WTC11 (cell line): ENCODE results near the gene DUOX1. TPM values are rescaled to one million over a fixed set of nuclear protein-coding genes. Genes with fewer than 3 reads are reported as not detected.

Source experiments
- ATAC-seq: fragments of 200-7000 bp; cut with Tn5 transposase; 2 replicates; pipeline ENCODE4 v1.10.0; 2021; ENCODE audit warnings: mild to moderate bottlenecking, moderate library complexity
- CTCF ChIA-PET: fragments of 300-600 bp; sonication (Branson Sonifier 250); formaldehyde crosslinking; loops from one replicate; lab custom pipeline; 2021; ENCODE audit warnings: antibody characterized with exemption; lab: Charles Lee
- POLR2A ChIA-PET: fragments of 350-600 bp; sonication (Branson Sonifier 250); formaldehyde crosslinking; loops from one replicate; lab custom pipeline; 2021; ENCODE audit warnings: antibody characterized with exemption; lab: Charles Lee
- DNase-seq: peaks from one replicate; pipeline ENCODE4 v3.0.0; 2021; ENCODE audit warnings: low spot score
- H3K27ac Mint-ChIP-seq: 2 replicates; pipeline ENCODE4 v1.8.0; 2021; ENCODE audit warnings: mixed read lengths
- H3K27me3 Mint-ChIP-seq: 2 replicates; pipeline ENCODE4 v1.8.0; 2021; ENCODE audit warnings: low read depth, mild to moderate bottlenecking, moderate library complexity, mixed read lengths
- H3K36me3 Mint-ChIP-seq: 2 replicates; pipeline ENCODE4 v1.8.0; 2021; ENCODE audit warnings: mixed read lengths
- H3K4me1 Mint-ChIP-seq: 2 replicates; pipeline ENCODE4 v1.8.0; 2022; ENCODE audit warnings: mixed read lengths
- H3K4me3 Mint-ChIP-seq: 2 replicates; pipeline ENCODE4 v1.8.0; 2021; ENCODE audit warnings: mild to moderate bottlenecking, moderate library complexity, mixed read lengths
- H3K9me3 Mint-ChIP-seq: 2 replicates; pipeline ENCODE4 v1.8.0; 2021; ENCODE audit warnings: mixed read lengths
- ATF2 ChIP-seq: sonication (generic); formaldehyde crosslinking; IDR thresholded peaks from 2 replicates; pipeline ENCODE4 v1.8.1; 2022; ENCODE audit warnings: low read depth, missing genetic modification reagents, borderline replicate concordance
- ELF4 ChIP-seq: sonication (generic); formaldehyde crosslinking; IDR thresholded peaks from 2 replicates; pipeline ENCODE4 v1.8.1; 2022; ENCODE audit warnings: low read depth, mild to moderate bottlenecking, moderate library complexity, missing genetic modification reagents
- FOXJ3 ChIP-seq: sonication (generic); formaldehyde crosslinking; IDR thresholded peaks from 2 replicates; pipeline ENCODE4 v1.9.0; 2021; ENCODE audit warnings: missing genetic modification reagents, mild to moderate bottlenecking, borderline replicate concordance
- FOXP1 ChIP-seq: sonication (generic); formaldehyde crosslinking; IDR thresholded peaks from 2 replicates; pipeline ENCODE4 v1.8.0; 2022; ENCODE audit warnings: missing genetic modification reagents, mild to moderate bottlenecking, moderate library complexity, borderline replicate concordance
- GABPB1 ChIP-seq: sonication (generic); formaldehyde crosslinking; IDR thresholded peaks from 2 replicates; pipeline ENCODE4 v1.8.1; 2023; ENCODE audit warnings: mild to moderate bottlenecking, missing genetic modification reagents
- GRHL2 ChIP-seq: fragments of 250-450 bp; sonication (Bioruptor Pico); IDR thresholded peaks from 2 replicates; pipeline ENCODE4 v1.8.0; 2022; ENCODE audit warnings: mild to moderate bottlenecking, moderate library complexity; ENCODE audit not compliant: insufficient replicate concordance, severe bottlenecking
- HMGA2 ChIP-seq: fragments of 250-450 bp; sonication (Bioruptor Pico); IDR thresholded peaks from 2 replicates; pipeline ENCODE4 v1.4.0; 2021; ENCODE audit warnings: mild to moderate bottlenecking, moderate library complexity
- IRF1 ChIP-seq: sonication (generic); formaldehyde crosslinking; IDR thresholded peaks from 2 replicates; pipeline ENCODE4 v1.8.0; 2023; ENCODE audit warnings: missing genetic modification reagents
- JAZF1 ChIP-seq: fragments of 250-450 bp; sonication (Bioruptor Pico); IDR thresholded peaks from 2 replicates; pipeline ENCODE4 v1.9.0; 2021; ENCODE audit warnings: moderate library complexity, mild to moderate bottlenecking, inconsistent platforms
- MLX ChIP-seq: sonication (generic); formaldehyde crosslinking; IDR thresholded peaks from 2 replicates; pipeline ENCODE4 v1.8.1; 2023; ENCODE audit warnings: mild to moderate bottlenecking, missing genetic modification reagents, moderate library complexity
- NR2C2 ChIP-seq: sonication (generic); formaldehyde crosslinking; IDR thresholded peaks from 2 replicates; pipeline ENCODE4 v1.8.0; 2022; ENCODE audit warnings: mild to moderate bottlenecking, missing genetic modification reagents
- RORB ChIP-seq: fragments of 250-450 bp; sonication (Bioruptor Pico); IDR thresholded peaks from 2 replicates; pipeline ENCODE4 v1.9.0; 2021; ENCODE audit warnings: mild to moderate bottlenecking
- SMAD4 ChIP-seq: sonication (generic); formaldehyde crosslinking; IDR thresholded peaks from 2 replicates; pipeline ENCODE4 v1.8.0; 2022; ENCODE audit warnings: mild to moderate bottlenecking, missing genetic modification reagents
- TCF7 ChIP-seq: sonication (generic); formaldehyde crosslinking; IDR thresholded peaks from 2 replicates; pipeline ENCODE4 v1.8.0; 2022; ENCODE audit warnings: mild to moderate bottlenecking, low read depth, missing genetic modification reagents, moderate library complexity
- ZNF138 ChIP-seq: sonication (generic); formaldehyde crosslinking; conservative IDR thresholded peaks from 2 replicates; pipeline ENCODE4 v1.8.1; 2022; ENCODE audit warnings: mild to moderate bottlenecking, moderate library complexity, missing genetic modification reagents
- ZNF232 ChIP-seq: sonication (generic); formaldehyde crosslinking; IDR thresholded peaks from 2 replicates; pipeline ENCODE4 v1.8.0; 2022; ENCODE audit warnings: mild to moderate bottlenecking, missing genetic modification reagents
- ZSCAN18 ChIP-seq: fragments of 250-450 bp; sonication (Bioruptor Pico); IDR thresholded peaks from 2 replicates; pipeline ENCODE4 v2.1.2; 2022; ENCODE audit warnings: mild to moderate bottlenecking, moderate library complexity
- total RNA-seq: library from RNA; stranded (reverse); gene quantifications from 3 replicates; pipeline ENCODE4 v1.2.3, GENCODE V29; 2021
- TF ChIP-seq, protein P1 (sequence below): sonication (generic); formaldehyde crosslinking; IDR thresholded peaks from 2 replicates; pipeline ENCODE4 v1.8.1; 2023; ENCODE audit warnings: mild to moderate bottlenecking, missing genetic modification reagents, moderate library complexity
- TF ChIP-seq, protein P2 (sequence below): fragments of 250-450 bp; sonication (Bioruptor Pico); IDR thresholded peaks from 2 replicates; pipeline ENCODE4 v1.9.0; 2021; ENCODE audit warnings: mild to moderate bottlenecking, borderline replicate concordance
- TF ChIP-seq, protein P3 (sequence below): sonication (generic); formaldehyde crosslinking; IDR thresholded peaks from 2 replicates; pipeline ENCODE4 v1.8.0; 2022; ENCODE audit warnings: mild to moderate bottlenecking, missing genetic modification reagents
- TF ChIP-seq, protein P4 (sequence below): sonication (generic); formaldehyde crosslinking; IDR thresholded peaks from 2 replicates; pipeline ENCODE4 v1.8.0; 2022; ENCODE audit warnings: mild to moderate bottlenecking, missing genetic modification reagents

DUOX1 gene
- total RNA-seq, 1 experiment from 2014 or later = 1.3 TPM

GRCh38 chr15:45121706-45122417 is 7.9 kb upstream of the DUOX1 start:
- ChIA-PET POLR2A (no interaction called here), CTCF (interaction anchor here (0.8 to 1.1 kb wide), 2 partner anchors 12 to 41 kb away, joined by 3 to 4 read pairs; no protein-coding TSS in a partner anchor)
- H3K27me3 Mint-ChIP-seq = peaks cover 96% of the 10 kb centered on the region
- H3K27ac Mint-ChIP-seq = no peak overlapping the region
- H3K4me3 Mint-ChIP-seq = no peak overlapping the region
- no peaks in the 10 kb centered on the region for H3K36me3 Mint-ChIP-seq
- TF ChIP-seq ZNF138 (CRISPR knock-in tag) (no peak), RORB (no peak), NR2C2 (CRISPR knock-in tag) (no peak), ZSCAN18 (CRISPR knock-in tag) (no peak), IRF1 (CRISPR knock-in tag) (no peak), ZNF232 (CRISPR knock-in tag) (no peak), SMAD4 (CRISPR knock-in tag) (no peak), ATF2 (CRISPR knock-in tag) (no peak), GRHL2 (CRISPR knock-in tag) (no peak), GABPB1 (CRISPR knock-in tag) (no peak)
- TF ChIP-seq, protein P1, sequence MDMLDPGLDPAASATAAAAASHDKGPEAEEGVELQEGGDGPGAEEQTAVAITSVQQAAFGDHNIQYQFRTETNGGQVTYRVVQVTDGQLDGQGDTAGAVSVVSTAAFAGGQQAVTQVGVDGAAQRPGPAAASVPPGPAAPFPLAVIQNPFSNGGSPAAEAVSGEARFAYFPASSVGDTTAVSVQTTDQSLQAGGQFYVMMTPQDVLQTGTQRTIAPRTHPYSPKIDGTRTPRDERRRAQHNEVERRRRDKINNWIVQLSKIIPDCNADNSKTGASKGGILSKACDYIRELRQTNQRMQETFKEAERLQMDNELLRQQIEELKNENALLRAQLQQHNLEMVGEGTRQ = no peak
- TF ChIP-seq, protein P2, sequence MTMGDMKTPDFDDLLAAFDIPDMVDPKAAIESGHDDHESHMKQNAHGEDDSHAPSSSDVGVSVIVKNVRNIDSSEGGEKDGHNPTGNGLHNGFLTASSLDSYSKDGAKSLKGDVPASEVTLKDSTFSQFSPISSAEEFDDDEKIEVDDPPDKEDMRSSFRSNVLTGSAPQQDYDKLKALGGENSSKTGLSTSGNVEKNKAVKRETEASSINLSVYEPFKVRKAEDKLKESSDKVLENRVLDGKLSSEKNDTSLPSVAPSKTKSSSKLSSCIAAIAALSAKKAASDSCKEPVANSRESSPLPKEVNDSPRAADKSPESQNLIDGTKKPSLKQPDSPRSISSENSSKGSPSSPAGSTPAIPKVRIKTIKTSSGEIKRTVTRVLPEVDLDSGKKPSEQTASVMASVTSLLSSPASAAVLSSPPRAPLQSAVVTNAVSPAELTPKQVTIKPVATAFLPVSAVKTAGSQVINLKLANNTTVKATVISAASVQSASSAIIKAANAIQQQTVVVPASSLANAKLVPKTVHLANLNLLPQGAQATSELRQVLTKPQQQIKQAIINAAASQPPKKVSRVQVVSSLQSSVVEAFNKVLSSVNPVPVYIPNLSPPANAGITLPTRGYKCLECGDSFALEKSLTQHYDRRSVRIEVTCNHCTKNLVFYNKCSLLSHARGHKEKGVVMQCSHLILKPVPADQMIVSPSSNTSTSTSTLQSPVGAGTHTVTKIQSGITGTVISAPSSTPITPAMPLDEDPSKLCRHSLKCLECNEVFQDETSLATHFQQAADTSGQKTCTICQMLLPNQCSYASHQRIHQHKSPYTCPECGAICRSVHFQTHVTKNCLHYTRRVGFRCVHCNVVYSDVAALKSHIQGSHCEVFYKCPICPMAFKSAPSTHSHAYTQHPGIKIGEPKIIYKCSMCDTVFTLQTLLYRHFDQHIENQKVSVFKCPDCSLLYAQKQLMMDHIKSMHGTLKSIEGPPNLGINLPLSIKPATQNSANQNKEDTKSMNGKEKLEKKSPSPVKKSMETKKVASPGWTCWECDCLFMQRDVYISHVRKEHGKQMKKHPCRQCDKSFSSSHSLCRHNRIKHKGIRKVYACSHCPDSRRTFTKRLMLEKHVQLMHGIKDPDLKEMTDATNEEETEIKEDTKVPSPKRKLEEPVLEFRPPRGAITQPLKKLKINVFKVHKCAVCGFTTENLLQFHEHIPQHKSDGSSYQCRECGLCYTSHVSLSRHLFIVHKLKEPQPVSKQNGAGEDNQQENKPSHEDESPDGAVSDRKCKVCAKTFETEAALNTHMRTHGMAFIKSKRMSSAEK (CRISPR knock-in tag) = no peak
- DNase-seq (no peak), ATAC-seq (no peak)
- peaks cover 10% of the 10 kb centered on the region for H3K4me1 Mint-ChIP-seq
- H3K9me3 Mint-ChIP-seq = no peaks in the 10 kb centered on the region

- ChIA-PET POLR2A (no interaction called here), CTCF (interaction anchor here (0.8 to 1.7 kb wide), 3 partner anchors 8 to 41 kb away, joined by 3 to 6 read pairs (median 4); partner anchors contain the start of genes DUOX2 and DUOXA2)
- DNase-seq (no peak), ATAC-seq (no peak)
- no peak overlapping the region for H3K4me3 Mint-ChIP-seq
- H3K27me3 Mint-ChIP-seq = peaks cover 96% of the 10 kb centered on the region
- H3K36me3 Mint-ChIP-seq = no peaks in the 10 kb centered on the region
- H3K27ac Mint-ChIP-seq = no peak overlapping the region
- H3K4me1 Mint-ChIP-seq = peaks cover 3% of the 10 kb centered on the region
- H3K9me3 Mint-ChIP-seq = no peaks in the 10 kb centered on the region
- no peak for TF ChIP-seq MLX
- TF ChIP-seq, protein P3, sequence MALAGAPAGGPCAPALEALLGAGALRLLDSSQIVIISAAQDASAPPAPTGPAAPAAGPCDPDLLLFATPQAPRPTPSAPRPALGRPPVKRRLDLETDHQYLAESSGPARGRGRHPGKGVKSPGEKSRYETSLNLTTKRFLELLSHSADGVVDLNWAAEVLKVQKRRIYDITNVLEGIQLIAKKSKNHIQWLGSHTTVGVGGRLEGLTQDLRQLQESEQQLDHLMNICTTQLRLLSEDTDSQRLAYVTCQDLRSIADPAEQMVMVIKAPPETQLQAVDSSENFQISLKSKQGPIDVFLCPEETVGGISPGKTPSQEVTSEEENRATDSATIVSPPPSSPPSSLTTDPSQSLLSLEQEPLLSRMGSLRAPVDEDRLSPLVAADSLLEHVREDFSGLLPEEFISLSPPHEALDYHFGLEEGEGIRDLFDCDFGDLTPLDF (CRISPR knock-in tag) = no peak
- TF ChIP-seq FOXJ3 (CRISPR knock-in tag) = no peak
- no peak for TF ChIP-seq FOXP1 (CRISPR knock-in tag)
- TF ChIP-seq ELF4 (CRISPR knock-in tag) = no peak
- no peak for TF ChIP-seq RORB
- TF ChIP-seq TCF7 (CRISPR knock-in tag) = no peak
- TF ChIP-seq IRF1 (CRISPR knock-in tag) = no peak
- no peak for TF ChIP-seq JAZF1
- TF ChIP-seq, protein P4, sequence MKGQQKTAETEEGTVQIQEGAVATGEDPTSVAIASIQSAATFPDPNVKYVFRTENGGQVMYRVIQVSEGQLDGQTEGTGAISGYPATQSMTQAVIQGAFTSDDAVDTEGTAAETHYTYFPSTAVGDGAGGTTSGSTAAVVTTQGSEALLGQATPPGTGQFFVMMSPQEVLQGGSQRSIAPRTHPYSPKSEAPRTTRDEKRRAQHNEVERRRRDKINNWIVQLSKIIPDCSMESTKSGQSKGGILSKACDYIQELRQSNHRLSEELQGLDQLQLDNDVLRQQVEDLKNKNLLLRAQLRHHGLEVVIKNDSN (CRISPR knock-in tag) = no peak
- TF ChIP-seq HMGA2 (CRISPR knock-in tag) = no peak
Observed at GRCh38 chr15:45122719-45123118, 7.1 kb upstream of the DUOX1 start.
